SJCRH30 (cell line): ENCODE data around the gene CDK16. TPM values are rescaled to one million over a fixed set of nuclear protein-coding genes. Genes with fewer than 3 reads are reported as not detected.

ENCODE experiments used
- DNase-seq, 2 experiments: peaks; one replicate each; pipeline ENCODE4 v3.0.0-alpha.2; 2015 to 2020
- H3K27ac ChIP-seq: fragments of 250-450 bp; sonication (Bioruptor Pico); 2 replicates; pipeline ENCODE4 v1.5.1; 2020; ENCODE audit warnings: mild to moderate bottlenecking, moderate library complexity
- H3K27me3 ChIP-seq: fragments of 250-450 bp; sonication (Bioruptor Pico); 2 replicates; pipeline ENCODE4 v1.5.1; 2020; ENCODE audit warnings: mild to moderate bottlenecking, moderate library complexity
- H3K36me3 ChIP-seq: fragments of 250-450 bp; sonication (Bioruptor Pico); 2 replicates; pipeline ENCODE4 v1.5.1; 2020; ENCODE audit warnings: mild to moderate bottlenecking, moderate library complexity
- H3K4me1 ChIP-seq: fragments of 250-450 bp; sonication (Bioruptor Pico); 2 replicates; pipeline ENCODE4 v1.5.1; 2020; ENCODE audit warnings: mild to moderate bottlenecking, moderate library complexity
- H3K4me3 ChIP-seq: fragments of 250-450 bp; sonication (Bioruptor Pico); 2 replicates; pipeline ENCODE4 v1.5.1; 2020; ENCODE audit warnings: mild to moderate bottlenecking, moderate library complexity
- H3K9me3 ChIP-seq: fragments of 250-450 bp; sonication (Bioruptor Pico); replicated peaks from 2 replicates; pipeline ENCODE4 v1.5.1; 2020; ENCODE audit warnings: mild to moderate bottlenecking, moderate library complexity
- total RNA-seq: library from RNA; depleted of rRNA; stranded (reverse); fragments of >200 nt; shearing (Covaris generic); gene quantifications from 2 replicates; pipeline ENCODE4 v1.2.3, GENCODE V29; 2014; rRNA removed

CDK16 gene
- total RNA-seq, 1 experiment from 2014 or later = 71.8 TPM

GRCh38 chrX:47272013-47272408, 53.5 kb downstream of the CDK16 start:
- DNase-seq = no peak
- H3K27ac ChIP-seq = no peak overlapping the region

GRCh38 chrX:47273011-47273730, 54.7 kb downstream of the CDK16 start:
- H3K27me3 ChIP-seq = no peaks in the 10 kb centered on the region

More at GRCh38 chrX:47272013-47272408, 53.5 kb downstream of the CDK16 start:
- no peaks in the 10 kb centered on the region for H3K36me3 ChIP-seq
- no peak overlapping the region for H3K4me3 ChIP-seq
- no peaks in the 10 kb centered on the region for H3K9me3 ChIP-seq
- no peaks in the 10 kb centered on the region for H3K27me3 ChIP-seq
- no peaks in the 10 kb centered on the region for H3K4me1 ChIP-seq

GRCh38 chrX:47278691-47279090, 60.2 kb downstream of the CDK16 start:
- H3K27ac ChIP-seq = no peak overlapping the region
- DNase-seq = no peak
- H3K4me1 ChIP-seq = no peaks in the 10 kb centered on the region
- H3K9me3 ChIP-seq = no peaks in the 10 kb centered on the region
- H3K36me3 ChIP-seq = no peaks in the 10 kb centered on the region
- H3K4me3 ChIP-seq = no peak overlapping the region
- H3K27me3 ChIP-seq = no peaks in the 10 kb centered on the region

More at GRCh38 chrX:47273011-47273730, 54.7 kb downstream of the CDK16 start:
- DNase-seq = no peak
- H3K9me3 ChIP-seq = no peaks in the 10 kb centered on the region
- no peaks in the 10 kb centered on the region for H3K4me1 ChIP-seq
- no peak overlapping the region for H3K4me3 ChIP-seq
- no peaks in the 10 kb centered on the region for H3K36me3 ChIP-seq
- H3K27ac ChIP-seq = no peak overlapping the region

Other genes with a start within 250 kb of the CDK16 start
- not detected in 2 replicates for gene RGN, start 140.2 kb upstream of the CDK16 start, total RNA-seq
- gene NDUFB11, start 74.0 kb upstream of the CDK16 start, total RNA-seq = 92.7 and 122 TPM in 2 replicates
- 51.7 and 52.3 TPM in 2 replicates for gene RBM10, start 73.5 kb upstream of the CDK16 start, total RNA-seq
- 152 and 158 TPM in 2 replicates for gene UBA1, start 24.9 kb upstream of the CDK16 start, total RNA-seq
- 51.0 and 53.4 TPM in 2 replicates for gene USP11, start 14.3 kb downstream of the CDK16 start, total RNA-seq
- not detected in 2 replicates for gene ZNF157, start 151.9 kb downstream of the CDK16 start, total RNA-seq